Immature natural killer cell (primary cell): Measurements from ENCODE around the gene PSME4. TPM values are rescaled to one million over a fixed set of nuclear protein-coding genes. Genes with fewer than 3 reads are reported as not detected.
"Not testable (repeated sequence)": the region's sequence is repeated elsewhere in the genome, so short reads cannot be mapped to it uniquely, and the experiment has no call there.

Experiments
- DNase-seq, 3 donors: peaks; one replicate each; pipeline ENCODE4 v3.0.0; 2022; ENCODE audit warnings: mixed read lengths in 1 of 3
- H3K27ac Mint-ChIP-seq, 6 donors: one replicate each; pipeline ENCODE4 v1.8.0; 2020; ENCODE audit warnings: mixed read lengths in 6 of 6, mild to moderate bottlenecking in 5 of 6, inconsistent platforms in 4 of 6, moderate library complexity in 3 of 6
- H3K27me3 Mint-ChIP-seq, 3 donors: one replicate each; pipeline ENCODE4 v1.8.0; 2020 to 2021; ENCODE audit warnings: low read depth in 3 of 3, mild to moderate bottlenecking in 3 of 3, mixed read lengths in 3 of 3, moderate library complexity in 3 of 3, inconsistent platforms in 1 of 3
- H3K36me3 Mint-ChIP-seq, 3 donors: one replicate each; pipeline ENCODE4 v1.8.0; 2020; ENCODE audit warnings: mixed read lengths in 3 of 3, inconsistent platforms in 2 of 3, mild to moderate bottlenecking in 2 of 3
- H3K4me1 Mint-ChIP-seq, 2 donors: one replicate each; pipeline ENCODE4 v1.8.0; 2020; ENCODE audit warnings: inconsistent platforms in 2 of 2, mild to moderate bottlenecking in 2 of 2, mixed read lengths in 2 of 2, moderate library complexity in 1 of 2
- H3K4me3 Mint-ChIP-seq, 5 donors: one replicate each; pipeline ENCODE4 v1.8.0; 2020; ENCODE audit warnings: mild to moderate bottlenecking in 5 of 5, mixed read lengths in 5 of 5, inconsistent platforms in 3 of 5, moderate library complexity in 3 of 5
- H3K9me3 Mint-ChIP-seq, 6 donors: one replicate each; pipeline ENCODE4 v1.8.0; 2020; ENCODE audit warnings: mild to moderate bottlenecking in 6 of 6, mixed read lengths in 6 of 6, inconsistent platforms in 4 of 6, moderate library complexity in 3 of 6
- polyA plus RNA-seq, 3 donors: library from polyadenylated mRNA; unstranded; fragments of 300-500 nt; fragmentation: Illumina TruSeq; gene quantifications; one replicate each; pipeline ENCODE4 v1.2.3, GENCODE V29; 2021

The PSME4 gene
- polyA plus RNA-seq, 3 donors from 2014 or later, result 1.8 to 8.8 (median 4.2) TPM

GRCh38 chr2:53949457-53949856, 21.3 kb downstream of the PSME4 start:
- DNase-seq, result peak in 1 of 3 donors; percentile 24
- peak overlapping the region in 3 of 5 donors; percentile 3 to 45 (median 33) for H3K4me3 Mint-ChIP-seq
- peak overlapping the region in 5 of 6 donors; percentile 12 to 74 (median 51) for H3K27ac Mint-ChIP-seq
- no peaks in the 10 kb centered on the region for H3K9me3 Mint-ChIP-seq
- peaks cover 52 to 88% of the 10 kb centered on the region in 2 donors for H3K4me1 Mint-ChIP-seq
- H3K27me3 Mint-ChIP-seq, result peaks cover 0 to 10% (median 4%) of the 10 kb centered on the region in 3 donors
- H3K36me3 Mint-ChIP-seq, result peaks cover 14 to 20% (median 14%) of the 10 kb centered on the region in 3 donors

- Mint-ChIP-seq H3K4me1 (peaks cover 43 to 85% of the 10 kb centered on the region in 2 donors), H3K27ac (peak overlapping the region; percentile 49 to 88 (median 74)), H3K4me3 (peak overlapping the region in 2 of 5 donors; percentile 36 to 56), H3K27me3 (peaks cover 0 to 10% (median 0%) of the 10 kb centered on the region in 3 donors), H3K9me3 (no peaks in the 10 kb centered on the region), H3K36me3 (peaks cover 14 to 26% (median 18%) of the 10 kb centered on the region in 3 donors)
- no peak for DNase-seq
Observed at GRCh38 chr2:53945538-53945937, 25.3 kb downstream of the PSME4 start.

- peaks cover 14 to 26% (median 18%) of the 10 kb centered on the region in 3 donors for H3K36me3 Mint-ChIP-seq
- DNase-seq, result no peak
- no peaks in the 10 kb centered on the region for H3K9me3 Mint-ChIP-seq
- peak overlapping the region in 2 of 6 donors; percentile 17 to 40 for H3K27ac Mint-ChIP-seq
- H3K4me1 Mint-ChIP-seq, result peaks cover 44 to 86% of the 10 kb centered on the region in 2 donors
- peaks cover 0 to 10% (median 0%) of the 10 kb centered on the region in 3 donors for H3K27me3 Mint-ChIP-seq
- no peak overlapping the region for H3K4me3 Mint-ChIP-seq
Observed at GRCh38 chr2:53944542-53944941, 26.3 kb downstream of the PSME4 start.

- Mint-ChIP-seq H3K9me3 (no peaks in the 10 kb centered on the region), H3K36me3 (peaks cover 15 to 24% (median 23%) of the 10 kb centered on the region in 3 donors), H3K27ac (no peak overlapping the region), H3K4me1 (peaks cover 35 to 80% of the 10 kb centered on the region in 2 donors), H3K4me3 (no peak overlapping the region), H3K27me3 (peaks cover 0 to 12% (median 0%) of the 10 kb centered on the region in 3 donors)
- DNase-seq, result no peak
Observed at GRCh38 chr2:53942280-53942679, 28.5 kb downstream of the PSME4 start.

DNA sequence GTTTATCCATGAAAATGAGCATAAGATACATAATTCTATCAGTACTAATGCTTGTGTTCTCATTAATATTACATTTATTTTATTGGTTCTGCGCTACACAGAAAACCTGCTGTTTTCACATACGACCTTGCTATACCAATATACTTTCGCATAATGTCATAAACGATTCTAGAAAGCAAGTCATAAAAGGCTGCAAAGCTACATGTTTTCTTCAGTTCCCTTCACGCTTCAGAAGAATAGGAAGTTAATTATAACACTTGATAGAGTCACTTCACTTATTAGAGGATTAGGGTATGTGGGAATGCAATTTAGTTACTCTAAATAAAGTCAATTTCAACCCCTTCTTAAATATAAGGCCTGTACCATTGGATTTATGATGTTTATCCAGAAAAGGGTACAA, 29.0 kb downstream of the PSME4 start:
- H3K4me1 Mint-ChIP-seq, result peaks cover 35 to 76% of the 10 kb centered on the region in 2 donors
- no peak overlapping the region for H3K4me3 Mint-ChIP-seq
- no peak overlapping the region for H3K27ac Mint-ChIP-seq
- H3K27me3 Mint-ChIP-seq, result peaks cover 0 to 10% (median 0%) of the 10 kb centered on the region in 3 donors
- H3K9me3 Mint-ChIP-seq, result no peaks in the 10 kb centered on the region
- peaks cover 16 to 24% (median 24%) of the 10 kb centered on the region in 3 donors for H3K36me3 Mint-ChIP-seq
- DNase-seq, result no peak

DNA sequence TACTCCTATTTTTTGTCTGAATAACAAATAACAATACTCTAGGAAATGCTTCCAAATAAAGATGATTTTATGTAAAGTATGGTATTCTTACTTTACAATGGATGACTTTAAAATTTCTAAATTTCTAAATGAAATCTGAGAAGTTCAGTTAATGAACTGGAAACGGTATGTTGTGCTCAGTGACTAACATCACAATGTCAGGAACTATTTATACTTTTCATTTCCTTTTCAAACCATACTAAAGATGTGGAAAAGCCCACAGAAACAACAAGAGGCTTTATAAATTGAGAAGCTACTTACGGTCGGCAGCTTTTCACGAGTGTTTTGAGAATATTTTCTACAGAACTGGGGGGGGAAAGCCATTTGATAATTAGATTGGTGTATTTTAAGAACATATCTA, 31.1 kb downstream of the PSME4 start:
- Mint-ChIP-seq H3K36me3 (peaks cover 12 to 33% (median 17%) of the 10 kb centered on the region in 3 donors), H3K4me3 (no peak overlapping the region), H3K9me3 (no peaks in the 10 kb centered on the region), H3K4me1 (peaks cover 23 to 55% of the 10 kb centered on the region in 2 donors), H3K27ac (peak overlapping the region in 2 of 6 donors; percentile 50 to 69), H3K27me3 (peaks cover 0 to 6% (median 0%) of the 10 kb centered on the region in 3 donors)
- DNase-seq, result no peak

GRCh38 chr2:53938904-53939303, 31.9 kb downstream of the PSME4 start:
- Mint-ChIP-seq H3K36me3 (peaks cover 12 to 38% (median 21%) of the 10 kb centered on the region in 3 donors), H3K4me1 (peaks cover 23 to 52% of the 10 kb centered on the region in 2 donors), H3K27me3 (peaks cover 0 to 6% (median 0%) of the 10 kb centered on the region in 3 donors), H3K4me3 (no peak overlapping the region), H3K27ac (peak overlapping the region in 1 of 6 donors; percentile 23), H3K9me3 (no peaks in the 10 kb centered on the region)
- no peak for DNase-seq

DNA sequence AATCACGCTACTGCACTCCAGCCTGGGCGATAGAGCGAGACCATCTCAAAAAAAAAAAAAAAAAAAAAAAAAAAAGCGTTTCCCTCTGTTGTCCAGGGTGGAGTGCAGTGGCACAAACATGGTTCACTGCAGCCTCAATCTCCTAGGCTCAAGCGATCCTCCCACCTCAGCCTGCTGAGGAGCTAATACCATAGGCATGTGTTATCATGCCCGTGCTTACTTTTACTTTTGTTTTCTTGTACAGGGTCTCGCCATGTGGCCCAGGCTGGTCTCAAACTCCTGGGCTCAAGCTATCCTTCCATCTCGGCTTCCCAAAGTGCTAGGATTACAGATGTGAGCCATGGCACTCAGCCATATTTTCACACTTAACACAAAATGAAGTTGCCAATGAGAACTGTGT, 37.5 kb downstream of the PSME4 start:
- Mint-ChIP-seq H3K4me1 (peaks cover 6 to 9% of the 10 kb centered on the region in 2 donors), H3K36me3 (peaks cover 27 to 60% (median 41%) of the 10 kb centered on the region in 3 donors), H3K9me3 (no peaks in the 10 kb centered on the region), H3K27ac (peak overlapping the region in 4 of 6 donors; percentile 7 to 55 (median 24)), H3K27me3 (peaks cover 0 to 12% (median 1%) of the 10 kb centered on the region in 3 donors), H3K4me3 (no peak overlapping the region)
- DNase-seq, result no peak

DNA sequence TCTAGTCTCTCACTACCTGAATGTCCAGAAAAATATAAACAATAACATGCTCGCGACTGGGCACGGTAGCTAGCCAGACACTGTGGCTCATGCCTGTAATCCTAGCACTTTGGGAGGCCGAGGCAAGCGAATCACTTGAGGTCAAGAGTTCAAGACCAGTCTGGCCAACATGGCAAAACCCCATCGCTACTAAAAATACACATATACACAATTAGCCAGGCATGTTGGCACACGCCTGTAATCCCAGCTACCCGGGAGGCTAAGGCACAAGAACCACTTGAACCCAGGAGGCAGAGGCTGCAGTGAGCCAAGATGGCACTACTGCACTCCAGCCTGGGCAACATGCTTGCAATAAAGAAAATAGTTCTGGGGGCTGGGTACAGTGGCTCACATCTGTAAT, 44.5 kb downstream of the PSME4 start:
- not testable (repeated sequence) for H3K27me3 Mint-ChIP-seq

DNA sequence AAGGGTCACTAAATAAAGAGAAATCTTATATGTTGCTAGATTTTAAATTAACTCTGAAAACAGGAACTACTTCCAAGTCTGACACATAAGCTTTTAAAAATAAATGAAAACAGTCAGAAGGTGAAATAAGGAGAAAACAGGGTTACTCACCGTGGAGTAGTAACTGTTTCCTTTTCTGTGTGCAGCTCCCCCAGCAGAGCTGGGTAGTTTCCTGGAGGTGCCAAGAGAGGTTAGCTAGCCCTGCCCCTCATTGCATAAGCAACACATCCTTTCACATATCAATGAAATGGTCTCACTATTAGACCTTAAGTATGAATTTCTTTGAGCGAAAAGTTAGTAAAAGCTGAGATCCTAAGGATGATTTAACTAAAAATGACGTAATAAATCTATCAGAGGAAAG, 57.1 kb downstream of the PSME4 start:
- H3K4me3 Mint-ChIP-seq, result no peak overlapping the region
- peaks cover 11 to 35% of the 10 kb centered on the region in 2 donors for H3K4me1 Mint-ChIP-seq
- H3K27me3 Mint-ChIP-seq, result no peaks in the 10 kb centered on the region
- H3K27ac Mint-ChIP-seq, result peak overlapping the region; percentile 56 to 84 (median 58)
- H3K9me3 Mint-ChIP-seq, result no peaks in the 10 kb centered on the region
- peak; percentile 4 to 29 (median 17) for DNase-seq
- peaks cover 0 to 24% (median 5%) of the 10 kb centered on the region in 3 donors for H3K36me3 Mint-ChIP-seq

More for the DNA sequence above, 44.5 kb downstream of the PSME4 start:
- peaks cover 25 to 52% (median 33%) of the 10 kb centered on the region in 3 donors for H3K36me3 Mint-ChIP-seq
- not testable (repeated sequence) for H3K4me1 Mint-ChIP-seq, H3K27ac Mint-ChIP-seq, H3K4me3 Mint-ChIP-seq, DNase-seq, H3K9me3 Mint-ChIP-seq

- Mint-ChIP-seq H3K4me1 (peaks cover 11 to 35% of the 10 kb centered on the region in 2 donors), H3K36me3 (peaks cover 13 to 41% (median 14%) of the 10 kb centered on the region in 3 donors), H3K9me3 (no peaks in the 10 kb centered on the region), H3K27me3 (no peaks in the 10 kb centered on the region), H3K4me3 (no peak overlapping the region), H3K27ac (peak overlapping the region in 1 of 6 donors; percentile 34)
- no peak for DNase-seq
Observed at GRCh38 chr2:53911434-53912189, 59.2 kb downstream of the PSME4 start.

- Mint-ChIP-seq H3K9me3 (no peaks in the 10 kb centered on the region), H3K36me3 (peaks cover 22 to 53% (median 24%) of the 10 kb centered on the region in 3 donors), H3K4me1 (peaks cover 0 to 18% of the 10 kb centered on the region in 2 donors), H3K27ac (peak overlapping the region in 5 of 6 donors; percentile 25 to 68 (median 39)), H3K4me3 (no peak overlapping the region), H3K27me3 (no peaks in the 10 kb centered on the region)
- no peak for DNase-seq
Observed at GRCh38 chr2:53907582-53907981, 63.2 kb downstream of the PSME4 start.

DNA sequence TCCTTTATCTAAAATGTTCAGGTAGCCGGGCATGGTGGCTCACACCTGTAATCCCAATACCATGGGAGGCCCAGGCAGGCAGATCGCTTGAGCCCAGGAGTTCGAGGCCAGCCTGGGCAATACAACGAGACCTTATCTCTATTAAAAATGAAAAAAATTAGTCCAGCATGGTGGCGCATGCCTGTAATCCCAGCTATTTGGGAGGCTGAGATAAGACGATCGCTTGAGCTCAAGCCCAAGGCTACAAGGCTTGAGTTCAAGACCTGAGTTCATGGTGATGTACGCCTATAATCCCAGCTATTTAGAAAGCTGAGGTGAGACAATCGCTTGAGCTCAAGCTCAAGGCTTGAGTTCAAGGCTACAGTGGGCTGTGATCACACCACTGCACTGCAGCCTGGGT, 65.4 kb downstream of the PSME4 start:
- Mint-ChIP-seq H3K4me1 (peaks cover 0 to under 1% of the 10 kb centered on the region in 2 donors), H3K27ac (no peak overlapping the region), H3K4me3 (no peak overlapping the region), H3K36me3 (peaks cover 28 to 61% (median 33%) of the 10 kb centered on the region in 3 donors), H3K27me3 (no peaks in the 10 kb centered on the region), H3K9me3 (no peaks in the 10 kb centered on the region)
- DNase-seq, result no peak

DNA sequence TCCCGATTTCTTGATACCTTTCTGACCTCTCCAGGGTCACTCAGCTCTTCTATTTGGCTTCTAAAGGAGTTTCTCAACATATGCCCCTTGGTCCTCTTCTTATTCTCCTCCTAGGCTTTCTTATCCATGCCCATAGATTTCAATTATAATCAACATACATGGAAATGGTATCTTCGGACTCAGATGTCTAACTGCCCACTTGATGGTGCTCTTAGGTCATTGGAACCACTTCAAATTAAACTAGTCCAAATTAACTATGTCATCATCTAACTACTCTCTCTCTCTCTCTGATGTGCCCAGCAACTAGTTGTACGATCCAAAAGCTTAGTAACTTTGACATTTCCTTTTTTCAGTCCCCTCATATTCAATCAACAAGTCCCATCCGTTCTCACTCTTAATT, 67.8 kb downstream of the PSME4 start:
- Mint-ChIP-seq H3K27ac (peak overlapping the region in 4 of 6 donors; percentile 2 to 58 (median 6)), H3K36me3 (peaks cover 28 to 56% (median 42%) of the 10 kb centered on the region in 3 donors), H3K9me3 (no peaks in the 10 kb centered on the region), H3K27me3 (peaks cover 0 to under 1% (median 0%) of the 10 kb centered on the region in 3 donors), H3K4me1 (no peaks in the 10 kb centered on the region), H3K4me3 (no peak overlapping the region)
- DNase-seq, result no peak
